Measurements from ENCODE around the gene APOF. TPM values are rescaled to one million over a fixed set of nuclear protein-coding genes. Genes with fewer than 3 reads are reported as not detected.

The APOF gene
- total and polyA plus RNA-seq, 9 of the 15 experiments (the other 6 are each of a cell fraction or from before 2014, with no cell fraction given): 0.09 to 0.15 (median 0.12) TPM; not detected in 5

DNA sequence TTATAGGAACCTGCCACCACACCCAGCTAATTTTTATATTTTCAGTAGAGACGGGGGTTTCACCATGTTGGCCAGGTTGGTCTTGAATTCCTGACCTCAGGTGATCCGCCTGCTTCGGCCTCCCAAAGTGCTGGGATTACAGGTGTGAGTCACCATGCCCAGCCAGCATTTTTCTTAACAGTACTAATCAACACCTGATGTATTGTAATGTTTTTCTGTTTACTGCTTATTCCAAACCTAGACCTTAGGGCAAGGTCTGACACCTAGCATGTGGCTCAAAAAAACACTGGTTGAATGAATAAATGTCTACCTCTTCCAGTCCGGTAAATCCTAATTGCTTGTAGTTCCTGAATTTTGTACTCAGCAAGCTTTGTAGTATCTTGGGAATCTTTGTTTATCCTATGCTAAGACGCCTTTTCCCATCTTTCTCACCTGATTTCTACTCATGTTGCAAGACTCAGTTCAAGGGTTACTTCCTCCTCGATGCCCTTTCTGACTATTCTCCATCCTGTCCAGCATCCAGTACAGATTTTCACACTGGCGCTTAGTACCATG is 31.6 kb downstream of the APOF start:
- no TSS peak for BruUV-seq (replicated peaks)
- Histone ChIP-seq H3K4me1 (replicated peaks in 1 of 2; ENCODE audit: control insufficient read depth in 2 of 2, insufficient read depth in 2 of 2, low read length in 2 of 2) (peaks cover 25 to 43% of the 10 kb centered on the region in 2 experiments), H3K27me3 (ENCODE audit: control insufficient read depth in 2 of 2, insufficient read depth in 2 of 2, low read length in 2 of 2) (no peaks in the 10 kb centered on the region), H3K4me3 (no peak overlapping the region), H3K27ac (ENCODE audit: extremely low read depth, low read depth, low read length) (no peak overlapping the region; the same call in 2 of the 3 replicates), H3K79me2 (ENCODE audit: control insufficient read depth, insufficient read depth, low read length) (peaks cover 17% of the 10 kb centered on the region), H3K9me3 (replicated peaks; ENCODE audit: control insufficient read depth, insufficient read depth, low read depth, low read length) (no peaks in the 10 kb centered on the region), H4K20me1 (replicated peaks; ENCODE audit: control insufficient read depth, insufficient read depth, low read length) (no peaks in the 10 kb centered on the region), H3K36me3 (ENCODE audit: control insufficient read depth, insufficient read depth, low read length) (peaks cover 18% of the 10 kb centered on the region), H3K9ac (ENCODE audit: insufficient read depth in 1 of 2, low read depth in 2 of 2, low read length in 2 of 2) (no peak overlapping the region), H3K4me2 (ENCODE audit: insufficient read depth, low read length) (no peak overlapping the region), H2AFZ (ENCODE audit: low read depth, low read length) (no peak overlapping the region), H3K9me1 (ENCODE audit: control insufficient read depth, insufficient read depth, low read length) (no peaks in the 10 kb centered on the region)
- no peak for FAIRE-seq
- DNase-seq (ENCODE audit: extremely low read depth in 1 of 4, low spot score in 3 of 4): no peak
- ATAC-seq: no peak
- in situ Hi-C loops (cut with MboI): no loop called here
- ChIA-PET CTCF (ENCODE audit: low intra/inter-chr PET ratio) (no interaction called here), POLR2A (interaction anchor here (3.7 kb wide), 1 partner anchor 14 kb away, joined by 26 read pairs; the partner anchor contains the start of gene CNPY2)
- intact Hi-C loops (cut with micrococcal nuclease): no loop called here
- no peak for TF ChIP-seq C11orf30 (IDR thresholded peaks at IDR 0.05; ENCODE audit: low read depth)
- TF ChIP-seq ZNF224 (CRISPR knock-in tag; IDR thresholded peaks at IDR 0.05): no peak
- no peak for TF ChIP-seq USF2 (CRISPR knock-in tag; IDR thresholded peaks at IDR 0.05)
- no peak for TF ChIP-seq BCL6 (CRISPR knock-in tag; IDR thresholded peaks at IDR 0.05)
- TF ChIP-seq TAF1 (IDR thresholded peaks at IDR 0.05; ENCODE audit: control insufficient read depth, extremely low read depth, insufficient read depth, low read length, severe bottlenecking): no peak
- no peak for TF ChIP-seq POLR2AphosphoS2 (IDR thresholded peaks at IDR 0.05; ENCODE audit: low read length)
- TF ChIP-seq SIN3A (IDR thresholded peaks at IDR 0.05; ENCODE audit: borderline replicate concordance in 2 of 2, control insufficient read depth in 1 of 2, low read depth in 2 of 2, low read length in 2 of 2): no peak
- TF ChIP-seq ZNF12 (CRISPR knock-in tag; IDR thresholded peaks at IDR 0.05): no peak
- no peak for TF ChIP-seq CTBP1 (IDR thresholded peaks at IDR 0.05; ENCODE audit: borderline replicate concordance)
- no peak for TF ChIP-seq ZNF174 (CRISPR knock-in tag; IDR thresholded peaks at IDR 0.05)
- no peak for TF ChIP-seq MAFF (IDR thresholded peaks at IDR 0.05; ENCODE audit: low read length)
- TF ChIP-seq ZBTB33 (CRISPR knock-in tag; IDR thresholded peaks at IDR 0.05): no peak
- TF ChIP-seq ETS2 (tag; IDR thresholded peaks at IDR 0.05; ENCODE audit: borderline replicate concordance, poor library complexity, severe bottlenecking): no peak
- TF ChIP-seq ZBED1 (IDR thresholded peaks at IDR 0.05): no peak
- TF ChIP-seq JUND (IDR thresholded peaks at IDR 0.05; ENCODE audit: borderline replicate concordance, low read depth, low read length): no peak
- no peak for TF ChIP-seq JUND (tag; IDR thresholded peaks at IDR 0.05; ENCODE audit: borderline replicate concordance, low read depth, low read length)
- TF ChIP-seq IRF1 (CRISPR knock-in tag; IDR thresholded peaks at IDR 0.05; ENCODE audit: borderline replicate concordance): no peak
- WGBS (ENCODE audit: insufficient coverage, low coverage, missing lambda C conversion rate): 87% methylated on average over 7 of the region's 7 CpGs

All from K562 (cell line).